Measurements from ENCODE around the gene GSTM4. TPM values are rescaled to one million over a fixed set of nuclear protein-coding genes. Genes with fewer than 3 reads are reported as not detected.

The GSTM4 gene
- 10 to 100 TPM; 16.0 to 27.1 (median 24.8) TPM for total RNA-seq (2021; fragmentation: NEBNext Ultra II Directional; extraction: Animal tissue kit (Norgen Biotek cat#: 25700))
- long read RNA-seq, transcript GSTM4-204 (8 exons, 1,412 nt) = major isoform, 11 of 17 reads
- long read RNA-seq, partial matches to known transcripts = 1 of 17 reads
- long read RNA-seq, other reads (novel, unspliced or antisense) = 4 of 17 reads

DNA sequence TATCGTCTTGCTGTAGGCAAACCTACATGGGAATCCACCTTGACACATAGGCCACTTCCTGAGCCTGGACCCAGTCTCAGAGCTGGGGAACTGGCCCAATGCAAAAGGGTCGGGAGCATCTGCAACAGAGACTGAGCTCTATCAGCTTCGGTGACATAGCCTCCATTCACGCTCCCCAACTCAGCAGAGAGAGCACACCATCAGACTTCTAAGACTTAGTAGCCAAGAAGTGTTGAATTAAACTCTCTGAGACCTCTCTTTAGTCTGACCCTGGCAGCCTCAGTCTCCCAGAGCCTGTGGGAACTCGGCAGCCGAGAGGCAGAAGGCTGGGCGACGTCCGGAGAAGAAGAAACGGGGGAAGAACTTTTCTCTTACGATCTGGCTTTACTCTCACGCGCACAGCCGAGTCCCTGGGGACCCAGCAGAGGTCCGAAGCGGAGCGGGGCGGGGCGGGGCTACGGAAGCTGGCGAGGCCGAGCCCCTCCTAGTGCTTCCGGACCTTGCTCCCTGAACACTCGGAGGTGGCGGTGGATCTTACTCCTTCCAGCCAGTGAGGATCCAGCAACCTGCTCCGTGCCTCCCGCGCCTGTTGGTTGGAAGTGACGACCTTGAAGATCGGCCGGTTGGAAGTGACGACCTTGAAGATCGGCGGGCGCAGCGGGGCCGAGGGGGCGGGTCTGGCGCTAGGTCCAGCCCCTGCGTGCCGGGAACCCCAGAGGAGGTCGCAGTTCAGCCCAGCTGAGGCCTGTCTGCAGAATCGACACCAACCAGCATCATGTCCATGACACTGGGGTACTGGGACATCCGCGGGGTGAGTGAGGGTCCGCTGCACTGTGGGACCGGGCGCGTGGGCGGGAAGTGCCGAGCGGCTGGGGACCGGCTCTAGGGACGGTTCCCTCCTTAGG lies at the start of gene GSTM4:
Gene GSTM4 (plus strand): TSS at position 485 of the 905 bp plus-strand sequence. CDS start 291 bp downstream, at position 776.
- Mint-ChIP-seq H3K36me3 (ENCODE audit: low read depth) (0 out of 2 replicates have a peak, but pooled peaks cover 9% of the 10 kb centered on the region), H3K27ac (peak within 1 kb of the TSS; percentile 84), H3K4me3 (peak within 1 kb of the TSS; percentile 96), H3K4me1 (ENCODE audit: low read depth) (peaks cover 25% of the 10 kb centered on the region), H3K27me3 (ENCODE audit: insufficient read depth) (peaks cover 2% of the 10 kb centered on the region), H3K9me3 (no peaks in the 10 kb centered on the region)
- peak; percentile 54 for DNase-seq
- TF ChIP-seq CTCF (IDR thresholded peaks at IDR 0.05) = no peak

GRCh38 chr1:109609881-109610280 lies 46.0 kb upstream of the GSTM4 start:
- DNase-seq = no peak
- H3K36me3 Mint-ChIP-seq (ENCODE audit: low read depth) = peaks cover 5% of the 10 kb centered on the region
- TF ChIP-seq CTCF (IDR thresholded peaks at IDR 0.05) = no peak
- H3K4me1 Mint-ChIP-seq (ENCODE audit: low read depth) = peaks cover 55% of the 10 kb centered on the region
- H3K4me3 Mint-ChIP-seq = no peak overlapping the region
- H3K27ac Mint-ChIP-seq = no peak overlapping the region
- no peaks in the 10 kb centered on the region for H3K9me3 Mint-ChIP-seq
- H3K27me3 Mint-ChIP-seq (ENCODE audit: insufficient read depth) = peaks cover 3% of the 10 kb centered on the region; the same call in 1 of the 2 replicates

DNA sequence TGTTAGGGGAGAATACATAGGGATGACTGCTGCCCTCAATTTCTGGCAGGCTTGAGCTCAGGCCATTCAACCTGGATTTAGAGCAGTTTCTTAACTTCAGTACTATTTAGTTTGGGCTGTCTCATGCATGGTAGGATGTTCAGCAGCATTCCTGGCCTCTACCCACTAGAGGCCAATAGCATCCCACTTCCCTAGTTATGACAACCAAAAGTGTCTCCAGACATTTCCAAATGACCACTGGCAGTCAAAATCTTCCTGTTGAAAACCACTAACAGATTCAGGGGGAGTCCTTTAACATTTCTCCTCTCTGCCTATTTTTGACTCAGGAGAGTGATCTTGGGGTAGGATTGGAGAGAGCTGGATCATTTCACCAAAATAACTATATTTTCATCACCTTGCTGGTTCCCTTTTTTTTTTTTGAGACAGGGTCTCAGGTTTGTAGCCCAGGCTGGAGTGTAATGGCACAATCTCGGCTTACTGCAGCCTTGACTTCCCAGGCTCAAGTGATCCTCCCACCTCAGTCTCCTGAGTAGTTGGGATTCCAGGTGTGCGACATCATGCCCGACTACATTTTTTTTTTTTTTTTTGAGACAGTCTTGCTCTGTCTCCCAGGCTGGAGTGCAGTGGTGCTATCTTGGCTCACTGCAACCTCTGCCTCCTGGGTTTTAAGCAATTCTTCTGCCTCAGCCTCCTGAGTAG lies 45.1 kb upstream of the GSTM4 start:
- peaks cover 57% of the 10 kb centered on the region for H3K4me1 Mint-ChIP-seq (ENCODE audit: low read depth)
- DNase-seq = no peak
- peaks cover 5% of the 10 kb centered on the region for H3K36me3 Mint-ChIP-seq (ENCODE audit: low read depth)
- no peak for TF ChIP-seq CTCF (IDR thresholded peaks at IDR 0.05)
- H3K9me3 Mint-ChIP-seq = no peaks in the 10 kb centered on the region
- H3K27me3 Mint-ChIP-seq (ENCODE audit: insufficient read depth) = peaks cover 4% of the 10 kb centered on the region; the same call in 1 of the 2 replicates
- peak overlapping the region; percentile 82 for H3K27ac Mint-ChIP-seq
- H3K4me3 Mint-ChIP-seq = no peak overlapping the region

DNA sequence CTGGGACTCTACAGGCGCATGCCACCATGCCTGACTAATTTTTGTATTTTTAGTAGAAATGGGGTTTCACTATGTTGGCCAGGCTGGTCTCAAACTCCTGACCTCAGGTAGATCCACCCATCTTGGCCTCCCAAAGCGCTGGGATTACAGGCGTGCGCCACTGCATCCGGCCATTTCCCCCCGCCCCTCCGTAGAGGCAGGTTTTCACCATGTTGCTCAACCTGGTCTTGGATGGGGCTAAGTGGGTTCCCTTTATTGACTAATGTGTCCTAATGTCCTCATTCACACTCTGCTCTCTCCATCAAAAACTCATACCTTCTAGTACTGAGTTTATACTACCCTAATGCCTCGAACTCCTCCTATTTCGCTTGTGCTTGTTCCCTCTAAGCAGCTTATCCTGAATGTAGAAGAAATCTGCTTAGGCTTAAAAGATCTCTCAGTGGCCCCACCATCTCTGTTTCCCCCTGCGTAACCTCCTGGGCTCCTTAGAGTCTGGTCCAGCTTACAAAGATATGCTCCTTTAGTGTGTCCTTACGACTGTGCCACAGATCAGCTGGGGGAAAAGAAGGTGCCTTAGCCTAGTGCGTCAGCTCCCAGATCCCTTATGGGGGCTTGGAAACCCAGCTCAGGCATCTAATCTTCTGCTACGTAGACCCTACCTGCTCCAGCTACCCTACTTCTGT lies 44.5 kb upstream of the GSTM4 start:
- H3K4me1 Mint-ChIP-seq (ENCODE audit: low read depth) = peaks cover 62% of the 10 kb centered on the region
- H3K27me3 Mint-ChIP-seq (ENCODE audit: insufficient read depth) = peaks cover 3% of the 10 kb centered on the region; the same call in 1 of the 2 replicates
- DNase-seq = no peak
- H3K4me3 Mint-ChIP-seq = no peak overlapping the region
- peaks cover 3% of the 10 kb centered on the region for H3K36me3 Mint-ChIP-seq (ENCODE audit: low read depth)
- no peak for TF ChIP-seq CTCF (IDR thresholded peaks at IDR 0.05)
- peak overlapping the region; percentile 82 for H3K27ac Mint-ChIP-seq
- H3K9me3 Mint-ChIP-seq = no peaks in the 10 kb centered on the region

All from HFFc6 (cell line).